Loucy (cell line): ENCODE measurements around the gene PARD3B.

Experiments used
- EZH2phosphoT487 ChIP-seq: fragments of 200-600 bp; IDR thresholded peaks from 2 replicates; pipeline ENCODE4 v1.6.1; 2018; ENCODE audit warnings: antibody characterized with exemption, mild to moderate bottlenecking, moderate library complexity, borderline replicate concordance
- TF ChIP-seq, protein P1 (sequence below): fragments of 200-600 bp; sonication (generic); conservative IDR thresholded peaks from 2 replicates; pipeline ENCODE4 v1.5.1; 2014; ENCODE audit warnings: mild to moderate bottlenecking, antibody characterized with exemption, low read length

DNA sequence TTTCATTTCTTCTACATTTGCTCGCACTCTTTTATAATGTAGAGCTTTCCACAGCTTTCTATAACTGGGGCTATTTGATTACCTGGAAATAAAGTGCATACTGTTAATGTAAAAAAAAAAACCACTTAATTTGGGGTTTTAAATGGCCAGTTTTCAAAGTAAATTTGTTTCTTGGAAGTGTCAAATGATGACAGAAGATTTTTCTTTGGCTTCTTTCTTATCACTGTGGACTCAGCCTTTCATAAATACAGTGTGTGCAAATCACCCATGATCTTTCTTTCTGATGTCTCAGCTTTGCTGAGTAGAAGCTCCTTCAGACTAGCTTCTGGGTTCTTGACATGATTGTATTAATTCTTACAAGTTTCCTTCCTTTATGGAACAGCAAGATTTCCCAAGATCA is 525.6 kb downstream of the PARD3B start:
- TF ChIP-seq, protein P1, sequence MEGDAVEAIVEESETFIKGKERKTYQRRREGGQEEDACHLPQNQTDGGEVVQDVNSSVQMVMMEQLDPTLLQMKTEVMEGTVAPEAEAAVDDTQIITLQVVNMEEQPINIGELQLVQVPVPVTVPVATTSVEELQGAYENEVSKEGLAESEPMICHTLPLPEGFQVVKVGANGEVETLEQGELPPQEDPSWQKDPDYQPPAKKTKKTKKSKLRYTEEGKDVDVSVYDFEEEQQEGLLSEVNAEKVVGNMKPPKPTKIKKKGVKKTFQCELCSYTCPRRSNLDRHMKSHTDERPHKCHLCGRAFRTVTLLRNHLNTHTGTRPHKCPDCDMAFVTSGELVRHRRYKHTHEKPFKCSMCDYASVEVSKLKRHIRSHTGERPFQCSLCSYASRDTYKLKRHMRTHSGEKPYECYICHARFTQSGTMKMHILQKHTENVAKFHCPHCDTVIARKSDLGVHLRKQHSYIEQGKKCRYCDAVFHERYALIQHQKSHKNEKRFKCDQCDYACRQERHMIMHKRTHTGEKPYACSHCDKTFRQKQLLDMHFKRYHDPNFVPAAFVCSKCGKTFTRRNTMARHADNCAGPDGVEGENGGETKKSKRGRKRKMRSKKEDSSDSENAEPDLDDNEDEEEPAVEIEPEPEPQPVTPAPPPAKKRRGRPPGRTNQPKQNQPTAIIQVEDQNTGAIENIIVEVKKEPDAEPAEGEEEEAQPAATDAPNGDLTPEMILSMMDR = no peak
- no peak for TF ChIP-seq EZH2phosphoT487
